Stimulated activated CD8-positive, alpha-beta memory T cell treated with anti-CD3 and anti-CD28 coated beads, Interleukin-7, amount 100 ng/mL, for 24 hours (primary cell): ENCODE measurements around the gene POU6F2.

ENCODE experiments used
- DNase-seq: peaks from one replicate; pipeline ENCODE4 v3.0.0-alpha.2; 2020; ENCODE audit warnings: low read depth

POU6F2 gene

DNA sequence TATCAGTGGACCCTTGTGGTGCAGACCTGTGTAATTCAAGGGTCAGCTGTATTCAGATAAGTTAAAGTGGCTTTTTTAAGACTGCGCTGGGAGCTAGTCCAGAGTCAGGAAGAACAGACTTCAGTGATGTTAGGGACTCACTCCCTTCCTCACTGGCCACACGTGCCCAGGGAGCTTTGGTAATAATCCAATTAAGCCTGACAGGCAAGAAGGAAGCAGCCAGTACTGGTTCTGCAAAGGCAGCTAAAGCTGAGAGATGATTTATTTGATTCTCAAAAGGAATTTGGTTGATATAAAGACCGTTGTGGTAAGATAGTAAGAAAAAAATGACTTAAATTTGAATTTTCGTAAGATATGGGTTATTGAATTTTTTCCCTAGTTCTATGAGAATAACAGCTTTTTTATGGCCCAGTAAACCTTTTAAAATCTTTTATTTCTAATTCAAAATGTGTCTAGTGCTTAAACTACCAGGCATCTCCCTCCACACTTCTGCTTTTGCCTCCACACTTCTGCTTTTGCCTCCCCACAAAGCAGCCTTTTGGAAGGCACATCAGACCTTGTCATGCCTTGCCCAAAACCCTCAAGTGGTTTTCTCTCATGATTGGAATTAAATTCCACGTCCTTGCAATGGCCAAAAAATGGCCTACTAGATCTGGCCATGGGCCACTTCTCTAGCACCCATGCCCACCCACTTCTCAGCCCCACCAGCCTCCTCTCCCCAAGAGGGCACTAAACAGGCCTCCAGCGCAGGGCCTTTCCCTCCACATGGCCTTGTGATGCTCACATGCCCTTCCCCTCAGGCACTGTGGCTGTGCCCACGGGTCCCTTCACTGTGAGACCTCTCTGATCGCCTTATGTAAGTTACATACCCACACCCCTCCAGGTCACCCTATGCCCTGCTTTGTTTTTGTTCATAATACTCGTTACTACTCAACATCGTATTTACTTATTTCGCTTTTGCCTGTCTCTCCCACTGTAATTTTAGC is 92.5 kb downstream of the POU6F2 start:
- DNase-seq: no peak

DNA sequence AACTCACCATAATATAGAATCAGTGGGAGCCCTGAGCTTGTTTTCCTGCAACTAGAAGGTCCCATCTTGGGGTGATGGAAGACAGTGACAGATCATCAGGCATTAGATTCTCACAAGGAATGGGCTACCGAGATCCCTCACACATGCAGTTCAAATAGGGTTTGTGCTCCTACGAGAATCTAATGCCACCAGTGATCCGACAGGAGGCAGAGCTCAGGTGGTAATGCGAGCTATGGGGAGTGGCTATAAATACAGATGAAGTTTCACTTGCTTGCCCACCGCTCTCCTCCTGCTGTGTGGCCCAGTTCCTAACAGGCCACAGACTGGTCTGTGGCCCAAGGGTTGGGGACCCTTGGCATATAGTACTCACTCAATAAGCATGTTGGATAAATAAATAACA is 93.4 kb downstream of the POU6F2 start:
- no peak for DNase-seq

DNA sequence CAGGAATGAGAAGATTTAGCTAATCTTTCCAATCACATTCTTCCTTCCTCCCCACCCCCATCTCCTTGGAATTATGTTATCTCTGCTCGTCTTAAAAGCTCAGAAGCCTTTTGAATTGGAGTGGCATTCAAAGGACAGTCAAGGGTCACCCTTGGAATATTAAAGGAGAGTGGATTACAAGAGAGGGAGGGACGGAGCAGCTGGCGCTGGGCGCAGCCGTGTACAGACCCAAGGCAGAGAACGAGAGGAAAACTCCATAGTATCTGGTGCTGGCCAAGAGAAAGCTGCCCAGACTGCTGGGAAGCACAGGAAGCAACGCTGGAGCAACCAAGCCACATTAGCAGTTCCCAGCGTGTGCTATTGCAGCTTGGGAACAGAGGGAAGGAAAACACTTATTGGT is 95.7 kb downstream of the POU6F2 start:
- no peak for DNase-seq

DNA sequence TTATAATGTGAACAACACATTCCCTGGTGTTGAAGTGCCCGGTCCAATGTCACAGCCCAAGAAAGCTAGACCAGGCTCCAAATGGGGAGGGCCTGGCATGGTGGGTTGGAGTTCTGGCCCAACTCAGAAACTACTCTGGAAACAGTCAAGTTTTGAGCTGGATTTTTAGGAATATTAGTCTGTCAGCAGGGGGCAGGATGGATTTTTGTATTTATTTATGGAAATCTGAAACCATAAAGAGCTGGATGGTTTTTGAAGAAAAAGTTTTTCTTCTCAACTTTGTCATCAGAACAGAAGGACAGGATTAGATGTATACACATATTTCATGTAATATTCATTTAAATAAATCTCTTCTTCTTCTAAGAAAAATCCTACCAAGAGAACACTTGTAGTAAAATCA is 97.5 kb downstream of the POU6F2 start:
- no peak for DNase-seq

DNA sequence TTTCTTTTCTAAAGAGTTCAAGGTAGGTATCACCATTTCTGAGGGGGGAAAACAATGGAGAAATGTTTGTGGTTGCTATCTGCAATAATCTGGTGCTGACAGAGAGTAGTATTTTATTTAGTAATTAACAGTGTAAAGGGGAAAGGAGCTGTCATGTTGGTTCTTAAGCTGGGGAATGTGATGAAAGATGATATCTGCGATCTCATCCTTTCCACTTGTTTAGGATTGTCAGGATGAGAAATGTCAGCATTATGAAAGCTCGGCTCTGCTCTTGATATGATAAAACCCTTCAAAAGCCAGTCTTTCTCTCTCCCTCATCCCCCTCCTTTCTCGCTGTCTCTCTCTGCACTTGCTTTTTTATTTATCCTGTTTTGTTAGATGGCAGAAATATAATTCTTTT is 106.1 kb downstream of the POU6F2 start:
- DNase-seq: no peak

DNA sequence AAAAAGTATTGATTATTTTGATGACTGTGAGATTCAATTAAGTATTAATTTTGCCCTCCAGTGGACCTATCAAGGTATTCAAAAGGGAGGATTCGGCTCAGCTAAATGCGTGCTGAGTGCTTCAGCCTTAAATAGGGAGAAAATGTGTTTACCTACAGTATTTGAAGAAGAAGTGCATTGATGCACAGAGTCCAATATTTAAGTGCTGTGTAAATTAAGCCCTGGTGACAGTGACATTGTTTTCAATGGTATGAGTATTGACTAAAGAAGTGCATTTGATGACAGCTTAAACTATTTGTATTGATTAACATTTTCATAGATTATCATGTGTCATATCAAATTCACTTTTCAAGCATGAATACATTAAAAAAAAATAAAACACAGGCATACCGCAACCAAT is 106.6 kb downstream of the POU6F2 start:
- no peak for DNase-seq

DNA sequence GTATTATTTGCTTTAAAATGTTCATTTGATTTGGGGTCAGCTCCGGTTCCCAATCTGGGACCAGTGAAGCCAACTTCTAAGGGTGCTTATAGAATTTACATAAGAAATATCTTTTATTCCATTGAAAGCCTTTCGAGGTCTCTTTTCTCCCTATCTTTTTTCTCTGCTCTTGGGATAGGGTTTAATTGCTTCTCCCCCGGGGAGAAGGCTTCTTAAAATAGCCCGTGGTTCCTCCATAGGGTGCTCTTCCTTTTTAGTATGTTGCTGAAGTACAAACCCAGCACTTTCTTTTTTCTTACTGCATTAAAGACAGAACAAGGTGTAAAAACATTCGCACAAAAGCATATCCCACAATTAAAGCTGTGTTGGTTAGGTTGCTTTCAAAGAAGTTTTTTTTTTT is 107.5 kb downstream of the POU6F2 start:
- DNase-seq: no peak

DNA sequence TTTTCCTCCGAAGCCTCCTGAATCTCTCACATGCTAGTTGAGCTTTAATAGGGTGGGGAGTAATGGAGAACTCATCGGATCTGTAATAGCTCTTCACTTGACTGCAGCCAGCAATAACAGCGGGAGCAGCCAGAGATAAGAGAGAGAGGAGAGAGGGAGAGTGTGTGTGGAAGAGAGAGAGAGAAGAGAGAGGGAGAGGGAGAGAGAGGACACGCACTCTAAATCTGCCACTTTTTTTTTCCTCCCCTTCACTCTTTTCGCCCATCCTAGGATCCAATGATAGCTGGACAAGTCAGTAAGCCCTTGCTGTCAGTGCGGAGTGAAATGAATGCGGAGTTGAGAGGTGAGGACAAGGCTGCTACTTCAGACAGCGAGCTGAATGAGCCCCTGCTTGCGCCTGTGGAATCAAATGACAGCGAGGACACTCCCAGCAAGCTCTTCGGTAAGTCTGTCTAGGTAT is 107.9 kb downstream of the POU6F2 start:
- no peak for DNase-seq

DNA sequence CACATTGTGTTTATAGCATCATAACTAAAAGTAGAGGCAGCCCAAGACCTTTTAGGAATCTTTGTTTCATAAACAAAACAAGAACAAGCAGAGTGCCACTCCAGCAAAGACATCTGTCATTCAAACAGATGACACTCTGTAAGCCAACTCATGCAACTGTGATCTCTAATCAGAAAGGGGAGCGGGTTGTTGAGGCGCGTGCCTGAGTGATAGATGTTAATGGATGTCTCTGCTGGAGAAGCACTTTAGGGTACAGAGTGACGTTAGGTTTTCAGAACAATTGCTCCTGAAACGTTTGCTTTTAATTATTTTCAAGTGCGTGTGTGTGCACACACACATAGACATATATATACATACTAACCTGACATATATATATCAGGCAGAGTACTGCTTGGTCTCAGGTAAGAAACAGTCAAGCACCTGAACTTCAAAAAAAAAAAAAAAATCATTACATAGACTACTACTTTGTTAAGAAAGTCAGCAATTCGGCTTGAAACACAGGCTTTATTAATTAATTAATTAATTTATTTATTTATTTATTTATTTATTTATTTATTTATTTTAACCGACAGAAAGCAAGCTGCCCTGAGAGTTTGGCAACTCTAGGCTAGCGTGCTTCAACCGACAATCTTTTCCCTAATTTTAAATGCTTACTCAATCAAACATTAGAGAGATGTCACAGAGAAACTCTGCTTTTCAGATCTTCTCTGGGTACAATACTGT is 109.1 kb downstream of the POU6F2 start:
- no peak for DNase-seq

DNA sequence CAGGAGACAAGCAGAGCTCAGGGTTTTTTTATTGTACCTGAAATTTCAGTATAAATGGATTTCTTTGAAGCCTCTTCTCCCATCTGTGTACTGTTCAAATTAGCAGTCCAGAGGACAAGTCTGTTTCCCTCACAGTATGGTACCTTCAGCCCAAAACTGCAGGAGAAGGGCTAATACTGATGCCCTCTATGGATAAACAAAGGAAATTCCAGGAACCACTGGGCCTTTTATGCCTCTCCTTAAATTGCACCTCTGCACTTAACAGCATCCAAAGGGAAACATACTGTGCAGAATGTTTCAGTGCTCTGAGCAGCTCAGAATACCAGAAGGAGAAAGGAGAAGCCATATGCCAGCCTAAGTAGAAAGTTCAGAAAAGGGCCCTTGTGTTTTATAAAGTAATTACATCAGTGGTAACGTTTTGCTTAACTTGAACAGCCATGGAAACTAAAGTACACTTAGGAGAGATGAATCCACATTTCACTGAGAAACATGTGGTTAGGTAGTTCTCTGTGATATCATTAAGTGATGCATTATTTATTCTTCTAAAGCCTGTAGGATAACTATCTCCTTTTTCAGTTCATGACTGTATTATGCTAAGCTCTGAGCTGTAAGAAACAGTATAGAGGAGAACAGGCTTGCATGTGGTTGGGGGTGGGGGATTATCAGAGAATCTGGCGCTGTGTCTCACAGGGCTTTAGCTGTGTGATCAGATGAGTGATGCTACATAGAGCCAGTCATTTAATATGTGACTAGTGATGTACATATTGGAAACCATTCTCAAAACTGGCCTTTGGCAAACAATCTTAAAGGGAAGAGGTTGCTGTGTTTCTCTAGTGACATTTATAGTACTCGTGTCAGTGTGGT is 111.3 kb downstream of the POU6F2 start:
- DNase-seq: no peak

DNA sequence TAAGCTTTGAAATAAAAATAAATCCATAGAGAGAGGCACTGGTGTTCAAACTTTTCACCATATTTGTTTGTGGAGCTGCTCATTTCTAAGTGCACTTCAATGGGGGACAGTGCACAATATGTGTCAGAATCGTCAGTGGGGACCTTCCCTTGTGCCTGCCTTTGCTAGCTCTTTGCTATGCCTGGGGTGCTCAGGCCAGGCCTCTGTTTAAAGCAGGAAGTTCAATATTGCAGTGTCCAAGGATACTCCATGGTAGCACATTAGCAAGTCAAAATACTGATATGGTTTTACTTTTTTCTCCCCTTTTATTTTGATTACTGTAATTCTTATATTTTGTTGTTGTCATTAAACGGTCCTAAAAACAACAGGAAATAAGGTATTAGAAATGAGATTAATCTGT is 113.4 kb downstream of the POU6F2 start:
- no peak for DNase-seq

DNA sequence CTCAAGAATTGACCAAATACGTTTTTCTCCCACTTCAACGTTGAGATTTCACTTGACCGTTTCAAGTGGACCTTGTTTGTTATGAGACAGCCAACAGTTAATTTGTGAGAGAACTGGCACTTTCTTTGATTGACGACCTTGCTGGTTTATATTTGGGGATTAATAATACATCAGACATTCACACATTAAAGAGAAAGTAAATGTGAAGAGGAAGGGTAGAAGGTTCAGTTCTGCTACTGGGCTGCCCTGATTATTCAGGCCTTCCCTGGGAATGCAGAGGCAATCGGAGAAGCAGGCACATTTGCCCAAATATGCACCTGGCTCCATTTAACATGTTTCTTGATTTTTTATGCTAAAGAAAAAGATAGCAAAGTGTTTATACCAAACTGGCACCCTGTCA is 114.1 kb downstream of the POU6F2 start:
- DNase-seq: no peak

DNA sequence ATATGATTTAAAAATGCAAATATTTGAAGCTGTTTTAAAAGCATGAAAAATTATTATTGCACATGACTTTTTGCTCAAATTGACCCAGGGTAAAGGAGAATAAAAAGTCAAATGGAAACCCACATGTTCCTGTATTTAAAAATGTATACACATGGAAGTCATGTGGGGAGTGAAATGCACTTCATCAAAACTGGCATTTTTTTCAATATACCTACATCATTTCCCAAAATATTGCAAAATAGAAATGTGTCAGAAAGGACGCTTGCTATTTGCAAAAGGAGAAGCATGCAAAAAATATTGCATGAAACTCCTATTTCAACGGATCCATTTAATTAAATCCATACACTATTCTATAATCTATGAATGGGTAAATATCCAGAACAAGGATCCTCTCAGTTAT is 117.0 kb downstream of the POU6F2 start:
- DNase-seq: no peak

DNA sequence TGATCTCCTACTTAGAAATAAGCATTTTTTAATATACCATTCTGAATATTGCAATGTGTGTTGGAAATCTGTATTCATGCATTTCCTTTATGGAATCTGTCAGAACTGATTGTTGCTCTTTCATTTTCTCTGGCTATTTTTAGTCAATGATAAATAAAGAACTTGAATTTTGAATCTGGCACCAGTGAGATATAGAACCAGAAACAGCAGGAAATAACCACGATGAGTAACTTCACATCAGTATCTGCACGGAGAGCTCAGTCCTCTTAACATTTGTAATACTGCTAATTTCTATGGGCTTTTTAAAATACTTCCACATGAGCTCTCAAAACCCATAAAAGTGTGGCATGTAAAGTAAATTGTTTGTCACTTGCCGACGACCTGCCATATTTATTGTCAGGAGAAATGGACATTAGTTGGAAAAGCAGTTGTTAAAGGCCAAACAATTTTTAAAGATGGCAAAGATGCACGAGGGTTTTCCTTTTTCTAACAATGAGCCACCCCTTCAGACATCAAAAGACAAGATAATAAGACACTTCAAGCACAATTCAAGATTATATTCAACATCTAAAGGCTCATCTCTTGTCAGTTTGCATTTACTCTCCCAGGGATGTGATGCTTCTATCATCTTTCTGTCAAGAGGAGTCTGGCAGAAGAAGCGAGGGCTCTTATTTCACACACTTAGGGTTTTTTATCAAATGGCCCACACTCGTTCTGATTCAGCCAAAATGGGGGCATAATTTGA is 118.3 kb downstream of the POU6F2 start:
- DNase-seq: no peak

DNA sequence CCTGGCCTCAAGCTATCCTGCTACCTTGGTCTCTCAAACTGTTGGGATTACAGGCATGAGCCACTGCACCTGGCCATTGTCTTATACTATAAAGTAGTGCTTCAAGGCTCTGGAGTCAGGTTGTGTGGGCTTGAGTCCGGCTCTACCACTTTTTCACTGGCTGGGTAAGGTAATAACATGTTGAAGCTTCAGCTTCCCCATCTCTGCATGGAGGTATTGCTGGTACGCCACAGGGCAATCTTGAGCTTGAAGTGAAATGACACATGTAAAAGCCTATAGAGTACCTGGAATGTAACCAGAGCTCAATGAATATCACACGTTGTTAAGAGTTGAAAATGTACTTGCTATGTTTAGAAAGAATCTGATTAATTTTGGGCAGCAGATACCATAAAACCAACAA is 120.8 kb downstream of the POU6F2 start:
- no peak for DNase-seq

DNA sequence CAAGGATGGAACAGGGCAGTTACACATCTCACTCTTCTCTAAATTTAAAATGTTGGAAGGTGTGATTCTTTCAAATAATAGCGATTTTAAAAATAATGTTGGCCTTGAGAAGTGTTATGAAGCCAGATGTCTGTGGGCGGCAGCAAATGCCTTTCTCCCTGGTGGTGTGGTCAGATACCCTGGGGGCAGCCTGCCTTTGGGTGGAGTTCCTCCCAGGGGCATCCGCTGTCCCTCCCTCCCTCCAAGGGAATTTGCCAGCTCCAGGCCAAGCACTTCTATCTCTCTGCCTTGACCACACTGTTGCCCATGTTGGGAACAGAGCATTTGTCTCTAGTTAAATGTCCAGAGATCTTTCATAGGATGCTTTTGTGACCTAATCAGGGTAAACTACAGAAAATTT is 121.4 kb downstream of the POU6F2 start:
- DNase-seq: no peak

DNA sequence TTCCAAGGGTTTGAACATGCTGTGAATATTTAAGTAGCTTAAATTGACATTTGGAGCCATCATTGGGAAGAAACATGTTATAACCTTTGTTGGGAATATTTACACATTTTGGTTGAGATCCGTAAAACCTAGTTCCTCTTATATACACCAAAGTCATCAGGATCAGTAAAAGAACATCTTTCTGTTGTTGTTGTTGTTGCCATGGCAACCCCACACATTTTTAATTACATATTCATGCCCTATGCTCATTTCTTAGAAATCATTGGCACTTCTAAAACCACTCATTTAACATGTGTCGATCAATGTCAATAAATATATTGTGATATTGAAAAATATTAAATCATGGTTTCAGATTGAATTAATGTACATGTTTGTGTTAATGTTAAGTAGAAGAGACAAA is 122.6 kb downstream of the POU6F2 start:
- no peak for DNase-seq

DNA sequence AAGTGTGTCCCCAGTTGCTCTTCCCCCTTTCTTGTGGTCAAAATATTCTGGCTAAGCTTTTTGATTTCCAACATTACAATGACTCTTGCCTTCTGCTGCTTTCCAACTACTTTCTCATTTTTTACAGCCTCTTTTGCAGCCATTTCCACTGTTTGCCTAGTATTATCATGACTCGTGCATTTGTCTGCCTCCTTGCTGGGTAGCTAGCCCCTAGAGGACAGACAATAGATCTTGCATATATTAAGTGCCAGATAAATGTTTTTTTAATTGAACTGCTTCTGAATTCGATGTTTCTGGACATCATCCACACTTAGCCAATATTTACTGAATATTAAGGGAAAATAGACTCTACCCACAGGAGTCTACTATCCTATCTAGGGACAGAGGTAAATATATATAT is 124.5 kb downstream of the POU6F2 start:
- no peak for DNase-seq

DNA sequence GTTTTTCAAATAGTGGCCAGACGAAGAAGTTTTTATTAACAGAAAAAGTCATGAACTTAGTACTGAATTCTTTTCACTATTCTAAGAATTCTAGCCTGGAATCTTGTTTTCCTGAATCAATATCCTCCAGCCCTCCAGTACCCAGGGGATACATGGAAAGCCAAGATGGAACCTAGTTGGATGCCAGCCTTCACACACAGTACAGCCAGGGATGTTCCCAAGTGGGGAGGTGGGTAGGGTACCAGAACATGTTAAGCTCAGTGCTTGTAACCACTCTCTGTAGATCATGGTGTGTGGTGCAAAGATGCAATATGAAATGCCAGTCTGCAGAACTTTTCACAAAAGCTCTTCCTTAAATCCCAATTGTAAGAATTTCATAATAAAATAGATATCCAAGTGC is 128.0 kb downstream of the POU6F2 start:
- no peak for DNase-seq

DNA sequence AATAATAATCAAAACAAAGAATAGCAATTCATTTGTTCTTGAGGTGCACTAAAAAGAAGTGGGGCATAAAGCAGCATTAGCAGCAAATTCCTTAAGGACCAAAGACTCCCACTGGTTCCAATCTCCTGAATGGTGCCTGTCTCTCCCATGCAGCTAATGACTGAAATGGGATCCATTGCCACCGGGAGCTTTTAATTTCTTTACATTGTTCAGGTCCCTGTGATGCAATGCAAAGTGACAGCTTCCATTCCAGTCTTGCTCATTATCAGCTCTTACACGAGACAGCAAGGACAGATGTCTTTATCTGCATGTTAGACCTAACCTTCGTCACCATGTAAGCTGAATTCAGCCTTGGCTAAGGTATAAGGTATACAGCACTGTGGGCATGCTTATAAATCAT is 148.1 kb downstream of the POU6F2 start:
- DNase-seq: no peak

DNA sequence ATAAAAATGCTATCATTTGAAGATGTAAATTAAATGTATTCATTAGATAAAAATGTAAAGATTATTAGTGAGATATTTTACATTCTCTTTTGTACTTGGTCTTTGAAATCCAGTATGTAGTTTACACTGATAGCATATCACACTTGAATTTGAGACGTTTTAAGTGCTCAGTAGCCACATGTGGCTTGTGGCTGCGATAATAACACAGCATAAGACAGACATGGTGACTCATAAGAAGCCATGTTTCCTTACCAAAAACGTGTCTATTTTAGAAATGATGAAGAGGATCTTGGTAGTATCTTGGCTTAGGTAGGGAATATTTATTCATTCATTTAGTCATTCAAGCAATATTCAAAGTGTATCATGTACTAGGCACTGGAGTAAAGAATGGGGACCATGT is 149.3 kb downstream of the POU6F2 start:
- DNase-seq: no peak
